Measurements from ENCODE around the gene SCYGR2.

Gene SCYGR2

DNA sequence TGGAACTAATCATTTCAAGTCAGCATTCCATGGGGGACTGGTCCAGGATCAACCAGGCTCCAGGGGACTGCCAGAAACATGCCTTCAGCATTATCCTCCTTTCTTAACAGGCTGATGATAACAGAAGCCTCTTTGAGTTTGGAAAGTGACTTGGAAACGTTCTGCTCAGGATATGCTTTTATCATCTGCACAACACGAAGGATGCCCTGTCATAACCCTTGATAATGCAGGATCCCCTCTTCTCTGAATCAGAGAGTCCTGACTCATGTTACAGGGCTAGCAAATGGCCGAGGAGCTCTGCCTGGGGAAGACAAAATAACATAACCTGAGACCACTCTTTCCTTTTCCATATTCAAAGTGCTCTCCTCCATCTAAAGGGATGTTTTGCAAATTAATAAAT, 9.2 kb downstream of the SCYGR2 start:
- no peak for DNase-seq (ENCODE audit: low read depth, low spot score)
- H3K4me3 ChIP-seq (ENCODE audit: low read depth, low read length): no peak overlapping the region
- in situ Hi-C loops (cut with HindIII; ENCODE audit: low sequenced_read_pairs): no loop called here
- TF ChIP-seq, protein P1, sequence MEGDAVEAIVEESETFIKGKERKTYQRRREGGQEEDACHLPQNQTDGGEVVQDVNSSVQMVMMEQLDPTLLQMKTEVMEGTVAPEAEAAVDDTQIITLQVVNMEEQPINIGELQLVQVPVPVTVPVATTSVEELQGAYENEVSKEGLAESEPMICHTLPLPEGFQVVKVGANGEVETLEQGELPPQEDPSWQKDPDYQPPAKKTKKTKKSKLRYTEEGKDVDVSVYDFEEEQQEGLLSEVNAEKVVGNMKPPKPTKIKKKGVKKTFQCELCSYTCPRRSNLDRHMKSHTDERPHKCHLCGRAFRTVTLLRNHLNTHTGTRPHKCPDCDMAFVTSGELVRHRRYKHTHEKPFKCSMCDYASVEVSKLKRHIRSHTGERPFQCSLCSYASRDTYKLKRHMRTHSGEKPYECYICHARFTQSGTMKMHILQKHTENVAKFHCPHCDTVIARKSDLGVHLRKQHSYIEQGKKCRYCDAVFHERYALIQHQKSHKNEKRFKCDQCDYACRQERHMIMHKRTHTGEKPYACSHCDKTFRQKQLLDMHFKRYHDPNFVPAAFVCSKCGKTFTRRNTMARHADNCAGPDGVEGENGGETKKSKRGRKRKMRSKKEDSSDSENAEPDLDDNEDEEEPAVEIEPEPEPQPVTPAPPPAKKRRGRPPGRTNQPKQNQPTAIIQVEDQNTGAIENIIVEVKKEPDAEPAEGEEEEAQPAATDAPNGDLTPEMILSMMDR (IDR thresholded peaks at IDR 0.05; ENCODE audit: low read depth, low read length): no peak

DNA sequence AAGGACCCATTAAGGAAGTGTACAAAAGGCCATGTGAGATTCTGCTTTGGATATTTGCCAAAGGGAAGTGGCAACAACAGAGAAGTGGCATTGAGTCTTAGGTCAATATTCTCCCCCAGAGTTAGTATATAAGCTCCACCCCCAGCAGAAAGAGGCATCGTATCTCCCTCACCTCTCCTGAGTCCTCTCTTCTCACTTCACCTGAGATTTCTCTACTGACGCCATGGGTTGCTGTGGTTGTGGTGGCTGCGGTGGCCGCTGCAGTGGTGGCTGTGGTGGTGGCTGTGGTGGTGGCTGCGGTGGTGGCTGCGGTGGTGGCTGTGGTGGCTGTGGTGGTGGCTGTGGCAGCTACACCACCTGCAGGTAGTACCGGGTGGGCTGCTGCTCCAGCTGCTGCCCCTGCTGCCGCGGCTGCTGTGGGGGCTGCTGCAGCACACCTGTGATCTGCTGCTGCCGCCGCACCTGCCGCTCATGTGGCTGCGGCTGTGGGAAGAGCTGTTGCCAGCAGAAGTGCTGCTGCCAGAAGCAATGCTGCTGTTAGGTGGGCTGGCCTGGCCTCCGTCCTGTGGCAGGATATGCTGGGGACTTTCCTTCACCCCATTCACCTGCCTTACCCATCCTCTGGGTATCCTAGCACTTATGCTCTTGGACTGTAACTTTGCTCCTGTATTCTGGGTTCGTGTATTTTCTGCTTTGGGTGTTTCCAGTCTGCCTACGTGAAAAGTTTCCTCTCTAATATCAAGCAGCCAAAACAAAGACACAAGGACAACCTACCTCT, 10.1 kb downstream of the SCYGR2 start:
- in situ Hi-C loops (cut with HindIII; ENCODE audit: low sequenced_read_pairs): no loop called here
- no peak overlapping the region for H3K4me3 ChIP-seq (ENCODE audit: low read depth, low read length)
- TF ChIP-seq, protein P1 (IDR thresholded peaks at IDR 0.05; ENCODE audit: low read depth, low read length): no peak
- DNase-seq (ENCODE audit: low read depth, low spot score): no peak

DNA sequence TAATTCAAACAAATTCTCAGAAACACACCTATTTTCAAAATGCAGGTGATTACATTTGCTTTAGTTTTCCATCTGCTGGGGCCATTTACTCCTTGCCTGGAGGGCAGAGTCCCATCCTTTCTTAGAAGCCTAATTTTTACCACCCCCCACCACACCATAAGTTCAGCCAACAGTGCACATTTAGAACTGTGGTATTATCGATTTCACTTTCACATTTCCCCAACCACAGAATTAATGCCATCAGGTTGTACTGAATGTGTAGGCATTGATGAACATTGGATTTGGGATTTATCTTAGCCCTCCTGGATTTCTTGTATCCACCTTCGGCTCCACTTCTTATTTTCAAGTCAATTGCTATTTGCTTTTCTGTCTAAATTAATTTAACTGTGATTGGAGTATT, 11.4 kb downstream of the SCYGR2 start:
- H3K4me3 ChIP-seq (ENCODE audit: low read depth, low read length): no peak overlapping the region
- in situ Hi-C loops (cut with HindIII; ENCODE audit: low sequenced_read_pairs): no loop called here
- TF ChIP-seq, protein P1 (IDR thresholded peaks at IDR 0.05; ENCODE audit: low read depth, low read length): no peak
- no peak for DNase-seq (ENCODE audit: low read depth, low spot score)

DNA sequence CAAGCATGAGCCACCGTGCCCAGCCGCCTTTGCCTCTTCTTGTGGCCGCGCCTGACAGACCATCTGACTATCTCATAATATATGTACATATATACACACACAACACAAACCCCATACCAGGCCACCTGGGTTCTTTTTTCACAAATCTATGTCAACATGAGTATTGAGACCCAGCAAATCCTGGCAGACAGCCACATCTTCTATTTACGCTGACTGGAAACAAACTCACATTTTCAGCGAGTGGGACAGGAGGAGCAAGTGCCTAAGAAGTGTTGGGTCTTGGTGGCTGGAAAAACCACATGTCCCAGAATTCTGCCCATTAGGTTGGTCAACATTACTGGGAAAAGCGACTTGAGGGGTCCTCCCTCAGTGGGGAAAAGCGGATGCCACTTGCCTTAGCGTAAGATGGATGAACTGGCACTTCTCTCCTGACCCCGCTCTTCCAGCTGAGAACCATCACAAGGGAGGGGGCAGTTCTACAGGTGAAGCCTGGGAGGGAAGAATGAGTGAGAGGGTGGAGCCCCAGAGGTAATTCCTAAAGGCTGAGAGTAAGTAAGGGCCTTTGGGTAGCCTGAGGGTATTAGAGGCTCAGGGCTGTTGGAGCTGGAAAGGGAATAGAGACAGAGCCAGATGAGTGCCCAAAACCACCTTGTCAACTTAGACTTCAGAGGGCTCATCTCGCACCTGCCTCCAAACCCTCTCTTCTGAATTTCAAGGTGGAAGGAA, 14.0 kb downstream of the SCYGR2 start:
- in situ Hi-C loops (cut with HindIII; ENCODE audit: low sequenced_read_pairs): no loop called here
- no peak overlapping the region for H3K4me3 ChIP-seq (ENCODE audit: low read depth, low read length)
- no peak for DNase-seq (ENCODE audit: low read depth, low spot score)
- TF ChIP-seq, protein P1 (IDR thresholded peaks at IDR 0.05; ENCODE audit: low read depth, low read length): no peak

DNA sequence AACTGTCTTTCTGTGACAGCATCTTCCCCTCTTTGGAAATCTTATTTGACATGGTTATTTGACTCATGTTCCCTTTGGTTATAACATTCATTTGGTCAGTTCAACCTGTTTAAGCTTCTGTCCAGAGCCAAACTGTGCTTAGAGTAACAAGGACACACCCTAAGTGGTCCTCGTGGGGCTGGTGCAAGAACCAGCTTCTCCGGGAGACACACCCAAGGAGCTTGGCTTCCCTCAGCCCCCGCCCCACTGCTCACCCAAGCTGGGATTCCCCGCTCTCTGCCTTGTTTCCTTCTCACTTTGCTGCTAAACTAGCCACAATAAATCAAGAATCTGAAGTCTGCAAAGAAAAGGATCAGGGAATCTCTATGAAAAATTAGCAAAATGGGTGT, 14.6 kb downstream of the SCYGR2 start:
- DNase-seq (ENCODE audit: low read depth, low spot score): no peak
- TF ChIP-seq, protein P1 (IDR thresholded peaks at IDR 0.05; ENCODE audit: low read depth, low read length): no peak
- in situ Hi-C loops (cut with HindIII; ENCODE audit: low sequenced_read_pairs): no loop called here
- H3K4me3 ChIP-seq (ENCODE audit: low read depth, low read length): no peak overlapping the region

DNA sequence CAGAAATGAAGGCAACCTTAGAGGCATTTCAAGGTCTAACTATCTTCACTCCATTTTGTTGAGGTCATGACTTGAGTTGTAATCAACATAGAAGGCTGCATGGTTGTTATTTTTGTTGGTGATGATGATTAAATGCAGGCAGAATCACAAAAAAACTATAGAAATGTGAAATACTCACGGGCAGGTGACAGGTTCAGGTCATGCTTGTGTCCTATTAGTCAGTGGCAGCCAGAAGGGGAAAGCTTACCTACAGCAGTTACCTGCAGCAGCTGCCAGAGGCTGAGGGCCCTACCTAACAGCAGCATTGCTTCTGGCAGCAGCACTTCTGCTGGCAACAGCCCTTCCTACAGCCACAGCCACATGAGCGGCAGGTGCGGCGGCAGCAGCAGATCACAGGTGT, 15.6 kb downstream of the SCYGR2 start:
- TF ChIP-seq, protein P1 (IDR thresholded peaks at IDR 0.05; ENCODE audit: low read depth, low read length): no peak
- in situ Hi-C loops (cut with HindIII; ENCODE audit: low sequenced_read_pairs): no loop called here
- no peak overlapping the region for H3K4me3 ChIP-seq (ENCODE audit: low read depth, low read length)
- no peak for DNase-seq (ENCODE audit: low read depth, low spot score)
